HEK293 (cell line): ENCODE measurements around the gene IL31RA.

Experiments
- CTCF ChIP-seq: fragments of 450-650 bp; formaldehyde crosslinking; IDR thresholded peaks from 2 replicates; pipeline ENCODE4 v1.5.1; 2016; ENCODE audit warnings: missing biosample characterization, missing genetic modification characterization
- TF ChIP-seq, protein P1 (sequence below): fragments of 450-650 bp; formaldehyde crosslinking; IDR thresholded peaks from 2 replicates; pipeline ENCODE4 v1.5.1; 2016; ENCODE audit warnings: missing biosample characterization, missing genetic modification characterization
- TF ChIP-seq, protein P2 (sequence below): fragments of 450-650 bp; IDR thresholded peaks from 2 replicates; pipeline ENCODE4 v1.5.1; 2018; ENCODE audit warnings: missing biosample characterization, mild to moderate bottlenecking, missing genetic modification characterization

DNA sequence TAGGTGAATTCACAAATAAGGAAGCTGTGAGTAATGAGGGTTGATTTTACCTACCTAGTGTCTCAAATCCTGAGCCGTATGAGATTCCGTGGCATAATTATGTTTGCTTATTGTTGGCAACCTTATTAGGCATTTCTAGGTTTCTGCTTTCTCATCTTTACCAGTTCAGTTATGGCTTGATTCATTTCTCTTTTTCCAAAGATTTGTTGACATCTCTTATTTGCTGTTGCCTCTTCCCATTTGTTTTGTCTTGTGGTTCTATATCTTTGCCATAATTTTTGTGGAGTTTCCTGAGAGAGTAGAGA is 470 bp downstream of the IL31RA start:
- TF ChIP-seq, protein P1, sequence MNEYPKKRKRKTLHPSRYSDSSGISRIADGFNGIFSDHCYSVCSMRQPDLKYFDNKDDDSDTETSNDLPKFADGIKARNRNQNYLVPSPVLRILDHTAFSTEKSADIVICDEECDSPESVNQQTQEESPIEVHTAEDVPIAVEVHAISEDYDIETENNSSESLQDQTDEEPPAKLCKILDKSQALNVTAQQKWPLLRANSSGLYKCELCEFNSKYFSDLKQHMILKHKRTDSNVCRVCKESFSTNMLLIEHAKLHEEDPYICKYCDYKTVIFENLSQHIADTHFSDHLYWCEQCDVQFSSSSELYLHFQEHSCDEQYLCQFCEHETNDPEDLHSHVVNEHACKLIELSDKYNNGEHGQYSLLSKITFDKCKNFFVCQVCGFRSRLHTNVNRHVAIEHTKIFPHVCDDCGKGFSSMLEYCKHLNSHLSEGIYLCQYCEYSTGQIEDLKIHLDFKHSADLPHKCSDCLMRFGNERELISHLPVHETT (tag by site-specific recombination), result no peak
- no peak for TF ChIP-seq CTCF (tag by site-specific recombination)
- TF ChIP-seq, protein P2, sequence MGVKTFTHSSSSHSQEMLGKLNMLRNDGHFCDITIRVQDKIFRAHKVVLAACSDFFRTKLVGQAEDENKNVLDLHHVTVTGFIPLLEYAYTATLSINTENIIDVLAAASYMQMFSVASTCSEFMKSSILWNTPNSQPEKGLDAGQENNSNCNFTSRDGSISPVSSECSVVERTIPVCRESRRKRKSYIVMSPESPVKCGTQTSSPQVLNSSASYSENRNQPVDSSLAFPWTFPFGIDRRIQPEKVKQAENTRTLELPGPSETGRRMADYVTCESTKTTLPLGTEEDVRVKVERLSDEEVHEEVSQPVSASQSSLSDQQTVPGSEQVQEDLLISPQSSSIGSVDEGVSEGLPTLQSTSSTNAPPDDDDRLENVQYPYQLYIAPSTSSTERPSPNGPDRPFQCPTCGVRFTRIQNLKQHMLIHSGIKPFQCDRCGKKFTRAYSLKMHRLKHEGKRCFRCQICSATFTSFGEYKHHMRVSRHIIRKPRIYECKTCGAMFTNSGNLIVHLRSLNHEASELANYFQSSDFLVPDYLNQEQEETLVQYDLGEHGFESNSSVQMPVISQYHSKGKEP (tag by site-specific recombination), result no peak
